ENCODE results near the gene GATD1.

DNA sequence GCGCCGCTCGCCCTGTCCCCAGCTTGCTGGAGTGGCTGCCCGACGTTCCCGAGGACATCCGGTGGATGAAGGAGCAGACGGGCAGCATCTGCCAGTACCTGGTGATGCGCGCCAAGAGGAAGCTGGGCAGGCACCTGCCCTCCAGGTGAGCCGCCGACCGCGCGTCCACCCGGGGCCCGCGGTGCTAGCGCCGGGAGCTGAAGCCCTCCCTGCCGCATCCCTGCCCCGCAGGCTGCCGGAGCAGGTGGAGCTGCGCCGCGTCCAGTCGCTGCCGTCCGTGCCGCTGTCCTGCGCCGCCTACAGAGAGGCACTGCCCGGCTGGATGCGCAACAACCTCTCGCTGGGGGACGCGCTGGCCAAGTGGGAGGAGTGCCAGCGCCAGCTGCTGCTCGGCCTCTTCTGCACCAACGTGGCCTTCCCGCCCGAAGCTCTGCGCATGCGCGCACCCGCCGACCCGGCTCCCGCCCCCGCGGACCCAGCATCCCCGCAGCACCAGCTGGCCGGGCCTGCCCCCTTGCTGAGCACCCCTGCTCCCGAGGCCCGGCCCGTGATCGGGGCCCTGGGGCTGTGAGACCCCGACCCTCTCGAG lies 47.1 kb upstream of the GATD1 start:
- TF ChIP-seq, protein P1, sequence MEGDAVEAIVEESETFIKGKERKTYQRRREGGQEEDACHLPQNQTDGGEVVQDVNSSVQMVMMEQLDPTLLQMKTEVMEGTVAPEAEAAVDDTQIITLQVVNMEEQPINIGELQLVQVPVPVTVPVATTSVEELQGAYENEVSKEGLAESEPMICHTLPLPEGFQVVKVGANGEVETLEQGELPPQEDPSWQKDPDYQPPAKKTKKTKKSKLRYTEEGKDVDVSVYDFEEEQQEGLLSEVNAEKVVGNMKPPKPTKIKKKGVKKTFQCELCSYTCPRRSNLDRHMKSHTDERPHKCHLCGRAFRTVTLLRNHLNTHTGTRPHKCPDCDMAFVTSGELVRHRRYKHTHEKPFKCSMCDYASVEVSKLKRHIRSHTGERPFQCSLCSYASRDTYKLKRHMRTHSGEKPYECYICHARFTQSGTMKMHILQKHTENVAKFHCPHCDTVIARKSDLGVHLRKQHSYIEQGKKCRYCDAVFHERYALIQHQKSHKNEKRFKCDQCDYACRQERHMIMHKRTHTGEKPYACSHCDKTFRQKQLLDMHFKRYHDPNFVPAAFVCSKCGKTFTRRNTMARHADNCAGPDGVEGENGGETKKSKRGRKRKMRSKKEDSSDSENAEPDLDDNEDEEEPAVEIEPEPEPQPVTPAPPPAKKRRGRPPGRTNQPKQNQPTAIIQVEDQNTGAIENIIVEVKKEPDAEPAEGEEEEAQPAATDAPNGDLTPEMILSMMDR (conservative IDR thresholded peaks at IDR 0.05), result no peak
- TF ChIP-seq ZFX (IDR thresholded peaks at IDR 0.05), result 0 out of 2 replicates have a peak, but pooled peaks have one; percentile 14

Measured in C4-2B (cell line).